ENCODE data around the gene ICAM1. TPM values are rescaled to one million over a fixed set of nuclear protein-coding genes. Genes with fewer than 3 reads are reported as not detected.
"Not testable (repeated sequence)": the region's sequence is repeated elsewhere in the genome, so short reads cannot be mapped to it uniquely, and the experiment has no call there.

The ICAM1 gene
- polyA plus RNA-seq, 1 donor = 9.5 TPM

GRCh38 chr19:10278935-10279334, 8.0 kb downstream of the ICAM1 start:
- DNase-seq = no peak

GRCh38 chr19:10279737-10280442, 9.0 kb downstream of the ICAM1 start:
- DNase-seq = no peak

- DNase-seq = not testable (repeated sequence)
Measured at GRCh38 chr19:10282043-10282442, 11.1 kb downstream of the ICAM1 start.

GRCh38 chr19:10283301-10284064, 12.6 kb downstream of the ICAM1 start:
- DNase-seq = no peak

- DNase-seq = no peak
Measured at GRCh38 chr19:10284065-10284959, 13.4 kb downstream of the ICAM1 start.

- DNase-seq = no peak
Measured at GRCh38 chr19:10284960-10285278, 14.0 kb downstream of the ICAM1 start.

GRCh38 chr19:10285393-10285792, 14.5 kb downstream of the ICAM1 start:
- no peak for DNase-seq

- DNase-seq = no peak
Measured at GRCh38 chr19:10286803-10287737, 16.1 kb downstream of the ICAM1 start, which contains the start of gene ICAM4. Gene ICAM4, plus strand, starts transcription at chr19:10286955. Its CDS starts 58 bp downstream, at chr19:10287013.

- DNase-seq = no peak
Measured at GRCh38 chr19:10288662-10289166, 17.8 kb downstream of the ICAM1 start.

GRCh38 chr19:10289167-10289835, 18.4 kb downstream of the ICAM1 start:
- no peak for DNase-seq

GRCh38 chr19:10289836-10290356, 19.0 kb downstream of the ICAM1 start, which contains the start of gene ICAM5:
Gene ICAM5, plus strand, starts transcription at chr19:10289952. Its CDS starts 92 bp downstream, at chr19:10290044.
- no peak for DNase-seq

- DNase-seq = no peak
Measured at GRCh38 chr19:10290357-10290875, 19.5 kb downstream of the ICAM1 start.

- DNase-seq = no peak
Measured at GRCh38 chr19:10290876-10291553, 20.1 kb downstream of the ICAM1 start.

- no peak for DNase-seq
Measured at GRCh38 chr19:10291554-10292205, 20.8 kb downstream of the ICAM1 start.

- DNase-seq = no peak
Measured at GRCh38 chr19:10292206-10292788, 21.4 kb downstream of the ICAM1 start.

GRCh38 chr19:10292789-10293636, 22.1 kb downstream of the ICAM1 start:
- no peak for DNase-seq

- no peak for DNase-seq
Measured at GRCh38 chr19:10293637-10294367, 22.9 kb downstream of the ICAM1 start.
